Endothelial cell of umbilical vein (primary cell): ENCODE results near the gene AUTS2. TPM values are rescaled to one million over a fixed set of nuclear protein-coding genes. Genes with fewer than 3 reads are reported as not detected.

Source experiments
- BruUV-seq: library from RNA; stranded (reverse); fragments of 400-500 nt; replicated peaks from 2 replicates; lab custom pipeline; 2021; lab: Mats Ljungman, UMichigan
- CTCF ChIA-PET: fragments of 300-600, 350-600 bp; sonication (Branson Sonifier 250); formaldehyde crosslinking; loops from one replicate; lab custom pipeline; 2021; ENCODE audit warnings: antibody characterized with exemption, inconsistent platforms; lab: Charles Lee
- POLR2A ChIA-PET: fragments of 300-600, 350-600 bp; sonication (Branson Sonifier 250); formaldehyde crosslinking; loops from one replicate; lab custom pipeline; 2021; ENCODE audit warnings: antibody characterized with exemption, inconsistent platforms; lab: Charles Lee
- DNase-seq: peaks from one replicate; pipeline ENCODE4 v3.0.0-alpha.2; 2011; ENCODE audit warnings: low read depth, low spot score
- FAIRE-seq: peaks from 2 replicates; lab custom pipeline; 2011; peaks lifted over from hg19 to GRCh38; lab: Jason Lieb, UNC
- H2AFZ ChIP-seq: 2 replicates; pipeline ENCODE4 v1.6.0; 2012; ENCODE audit warnings: low read depth, low read length, control low read depth, inconsistent platforms
- H3K27ac ChIP-seq: 2 replicates; pipeline ENCODE4 v1.5.1; 2011; ENCODE audit warnings: low read depth, mild to moderate bottlenecking, control low read depth, low read length, moderate library complexity; ENCODE audit not compliant: insufficient read depth
- H3K27me3 ChIP-seq, 2 experiments: 2 replicates each; pipeline versions ENCODE4 v1.6.0 to v1.6.1; 2011; ENCODE audit warnings: low read length in 2 of 2, mixed read lengths in 1 of 2; ENCODE audit not compliant: control insufficient read depth in 2 of 2, insufficient read depth in 2 of 2
- H3K36me3 ChIP-seq, 2 experiments: 2 replicates in 1 of 2; 3 replicates in 1 of 2; pipeline ENCODE4 v1.5.1; 2011; ENCODE audit warnings: low read length in 2 of 2, mild to moderate bottlenecking in 1 of 2, moderate library complexity in 1 of 2; ENCODE audit not compliant: control insufficient read depth in 2 of 2, insufficient read depth in 2 of 2; ENCODE audit errors: extremely low read depth in 1 of 2
- H3K4me1 ChIP-seq: 3 replicates; pipeline ENCODE4 v1.5.1; 2011; ENCODE audit warnings: mild to moderate bottlenecking, low read length; ENCODE audit not compliant: control insufficient read depth, insufficient read depth; ENCODE audit errors: extremely low read depth
- H3K4me2 ChIP-seq: 2 replicates; pipeline ENCODE4 v1.6.1; 2011; ENCODE audit warnings: low read length, control low read depth, mixed read lengths; ENCODE audit not compliant: insufficient read depth
- H3K4me3 ChIP-seq, 3 experiments: fragments of 200-600 bp in 1 of 3; sonication (generic), shearing (Covaris generic) in 1 of 3; replicated peaks in 1 of 3; 2 replicates each; pipeline ENCODE4 v1.5.1; 2011 to 2016; ENCODE audit warnings: control low read depth in 3 of 3, low read length in 3 of 3, mild to moderate bottlenecking in 2 of 3, inconsistent platforms in 1 of 3, low read depth in 1 of 3, moderate library complexity in 1 of 3; ENCODE audit not compliant: insufficient read depth in 1 of 3
- H3K79me2 ChIP-seq: 2 replicates; pipeline ENCODE4 v1.6.0; 2012; ENCODE audit warnings: low read length, inconsistent platforms; ENCODE audit not compliant: control insufficient read depth, insufficient read depth
- H3K9ac ChIP-seq: replicated peaks from 2 replicates; pipeline ENCODE3; 2011; ENCODE audit warnings: low read length, control low read depth; ENCODE audit not compliant: insufficient read depth; ENCODE audit errors: extremely low read depth
- H3K9me1 ChIP-seq: replicated peaks from 3 replicates; pipeline ENCODE4 v1.6.0; 2011; ENCODE audit warnings: mild to moderate bottlenecking, low read length; ENCODE audit not compliant: control insufficient read depth, insufficient read depth; ENCODE audit errors: extremely low read depth
- H3K9me3 ChIP-seq: replicated peaks from 2 replicates; pipeline ENCODE4 v1.5.1; 2012; ENCODE audit warnings: low read length, inconsistent platforms; ENCODE audit not compliant: control insufficient read depth, insufficient read depth
- H4K20me1 ChIP-seq: replicated peaks from 2 replicates; pipeline ENCODE3; 2011; ENCODE audit warnings: mild to moderate bottlenecking, low read length; ENCODE audit not compliant: control insufficient read depth, insufficient read depth; ENCODE audit errors: extremely low read depth
- CTCF ChIP-seq, 2 donors: IDR thresholded peaks; 1 replicate in 1 of 2; 2 replicates in 1 of 2; pipeline ENCODE4 v1.5.1; 2011; ENCODE audit warnings: low read length in 2 of 2, mild to moderate bottlenecking in 2 of 2, moderate library complexity in 2 of 2, control low read depth in 1 of 2, inconsistent platforms in 1 of 2, low read depth in 1 of 2; ENCODE audit not compliant: insufficient read depth in 1 of 2; ENCODE audit errors: extremely low read depth in 1 of 2
- EZH2 ChIP-seq: IDR thresholded peaks from 2 replicates; pipeline ENCODE4 v1.6.1; 2012; ENCODE audit warnings: borderline replicate concordance, low read depth, mild to moderate bottlenecking, moderate library complexity, low read length, inconsistent platforms; ENCODE audit not compliant: severe bottlenecking
- FOS ChIP-seq: IDR thresholded peaks from 2 replicates; pipeline ENCODE4 v1.6.1; 2011; ENCODE audit warnings: mild to moderate bottlenecking, low read length, moderate library complexity, borderline replicate concordance; ENCODE audit not compliant: insufficient read depth
- GATA2 ChIP-seq: IDR thresholded peaks from 2 replicates; pipeline ENCODE4 v1.7.0; 2011; ENCODE audit warnings: low read depth, mild to moderate bottlenecking, moderate library complexity, mixed read lengths, low read length; ENCODE audit not compliant: insufficient read length, insufficient read depth
- JUN ChIP-seq: IDR thresholded peaks from 2 replicates; pipeline ENCODE4 v1.6.1; 2011; ENCODE audit warnings: borderline replicate concordance, low read depth; ENCODE audit not compliant: insufficient read length, insufficient read depth
- MAX ChIP-seq: IDR thresholded peaks from 2 replicates; pipeline ENCODE4 v1.6.1; 2011; ENCODE audit not compliant: insufficient read depth, insufficient read length
- MYC ChIP-seq: IDR thresholded peaks from one replicate; pipeline ENCODE4 v1.6.1; 2011; ENCODE audit warnings: mild to moderate bottlenecking, low read depth, low read length
- POLR2A ChIP-seq: IDR thresholded peaks from 2 replicates; pipeline ENCODE4 v1.6.1; 2012; ENCODE audit warnings: low read depth, mild to moderate bottlenecking, control low read depth, low read length
- POLR2AphosphoS5 ChIP-seq: IDR thresholded peaks from 2 replicates; pipeline ENCODE4 v1.6.1; 2012; ENCODE audit warnings: low read depth, mild to moderate bottlenecking, control low read depth, low read length, moderate library complexity; ENCODE audit not compliant: insufficient read depth
- dilution Hi-C: fragments of 300-500 bp; cut with MboI; formaldehyde crosslinking; loops from one replicate; pipeline ENCODE4 v1.15.0; 2019; ENCODE audit warnings: low sequenced_read_pairs; ENCODE audit not compliant: extremely low pct_ligation_motif_present
- intact Hi-C: fragments of 100-400 bp; cut with micrococcal nuclease; formaldehyde crosslinking; loops from one replicate; pipeline ENCODE4 v1.10.0; 2022
- polyA plus RNA-seq, 4 experiments: library from polyadenylated mRNA; depleted of rRNA in 3 of 4; stranded (reverse) in 3 of 4; unstranded in 1 of 4; fragments of >200 nt; gene quantifications; 2 replicates each; pipeline versions ENCODE4 v1.2.1 to v1.2.3, GENCODE V29; 2011 to 2012; ENCODE audit warnings: missing spikeins in 1 of 4
- total RNA-seq: library from RNA; stranded (reverse); gene quantifications from 2 replicates; pipeline ENCODE4 v1.2.3, GENCODE V29; 2021

Gene AUTS2
- total and polyA plus RNA-seq, 2 donors (not counting 3 experiments of a cell fraction or from before 2014, with no cell fraction given) = 0.59 to 8.0 TPM

DNA sequence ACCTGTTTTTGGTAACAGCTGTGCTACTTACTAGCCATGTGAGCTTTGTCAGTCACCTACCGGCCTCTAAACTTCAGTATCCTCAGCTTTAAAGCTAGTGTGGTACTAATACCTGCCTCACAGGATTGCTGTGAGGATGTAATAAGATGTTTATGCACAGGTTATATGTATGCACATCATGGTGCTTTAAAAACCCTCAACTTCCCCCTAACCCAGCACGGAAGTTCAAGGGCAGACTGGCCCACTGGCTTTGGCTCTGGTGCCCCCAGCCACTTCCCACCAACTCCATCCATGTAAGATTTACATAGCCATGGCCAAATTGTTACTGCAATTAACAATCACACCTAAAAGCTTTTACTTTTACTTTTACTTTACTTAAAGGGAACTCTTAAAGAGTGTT lies 857.6 kb downstream of the AUTS2 start:
- no peak overlapping the region for H3K9ac ChIP-seq
- H3K9me1 ChIP-seq = no peaks in the 10 kb centered on the region
- no peaks in the 10 kb centered on the region for H3K4me1 ChIP-seq
- no peak for TF ChIP-seq FOS
- TF ChIP-seq GATA2 = no peak
- TF ChIP-seq JUN = no peak
- TF ChIP-seq EZH2 = no peak
- TF ChIP-seq CTCF (IDR thresholded peaks at IDR 0.05; ENCODE audit: extremely low read depth in 1 of 2, insufficient read depth in 1 of 2, low read depth in 1 of 2, low read length in 2 of 2) = no peak
- TF ChIP-seq POLR2A = no peak
- no peak for TF ChIP-seq MAX
- TF ChIP-seq MYC = no peak
- no peak for TF ChIP-seq POLR2AphosphoS5
- POLR2A ChIA-PET = no interaction called here
- H2AFZ ChIP-seq = no peak overlapping the region
- no peak overlapping the region for H3K4me3 ChIP-seq
- no peaks in the 10 kb centered on the region for H3K36me3 ChIP-seq
- H3K27me3 ChIP-seq = no peaks in the 10 kb centered on the region
- CTCF ChIA-PET = no interaction called here
- FAIRE-seq (no peak), DNase-seq (no peak)
- H3K4me2 ChIP-seq = no peak overlapping the region
- no peaks in the 10 kb centered on the region for H3K79me2 ChIP-seq
- BruUV-seq = no TSS peak
- peaks cover 6% of the 10 kb centered on the region for H3K9me3 ChIP-seq
- H4K20me1 ChIP-seq = no peaks in the 10 kb centered on the region
- intact Hi-C loops = no loop called here
- no peak overlapping the region for H3K27ac ChIP-seq
- dilution Hi-C loops = no loop called here
